ENCODE results near the gene THBS4.

GRCh38 chr5:80078921-80079320, 43.8 kb downstream of the THBS4 start:
- TF ChIP-seq CTCF (IDR thresholded peaks at IDR 0.05; ENCODE audit: poor library complexity): no peak
- no peak for TF ChIP-seq EZH2phosphoT487 (IDR thresholded peaks at IDR 0.05; ENCODE audit: low read depth, severe bottlenecking, unreplicated experiment)

All from hepatocyte (in vitro differentiated cells).